NK-92 treated with Interleukin-12 subunit alpha and Interleukin-12 subunit beta, amount 100 ng/mL, for 24 hours (cell line): Measurements from ENCODE around the gene TP53I11.

Source experiments
- DNase-seq: peaks from one replicate; lab custom pipeline; 2025; lab: John Stamatoyannopoulos, UW

The TP53I11 gene

GRCh38 chr11:44950625-44951476 lies at the start of gene TP53I11:
Gene TP53I11 (minus strand): TSS chr11:44950883. CDS start chr11:44938335, 12,548 bp downstream.
- DNase-seq: no peak

- DNase-seq: no peak
These were observed 48.4 kb upstream of the TP53I11 start for GRCh38 chr11:44999068-44999467.

GRCh38 chr11:44998051-44998450 lies 47.4 kb upstream of the TP53I11 start:
- no peak for DNase-seq

- DNase-seq: no peak
These were observed 46.9 kb upstream of the TP53I11 start for GRCh38 chr11:44997566-44997965.

GRCh38 chr11:44994753-44995152 lies 44.1 kb upstream of the TP53I11 start:
- no peak for DNase-seq

- no peak for DNase-seq
These were observed 43.5 kb upstream of the TP53I11 start for GRCh38 chr11:44993971-44994704.

GRCh38 chr11:44992774-44993173 lies 42.1 kb upstream of the TP53I11 start:
- DNase-seq: no peak

- no peak for DNase-seq
These were observed 41.5 kb upstream of the TP53I11 start for GRCh38 chr11:44992181-44992582.

GRCh38 chr11:44990665-44991064 lies 40.0 kb upstream of the TP53I11 start:
- DNase-seq: no peak

- no peak for DNase-seq
These were observed 39.3 kb upstream of the TP53I11 start for GRCh38 chr11:44989831-44990566.

- DNase-seq: no peak
These were observed 38.4 kb upstream of the TP53I11 start for GRCh38 chr11:44988981-44989635.

GRCh38 chr11:44988111-44988510 lies 37.4 kb upstream of the TP53I11 start:
- DNase-seq: no peak

GRCh38 chr11:44987506-44987905 lies 36.8 kb upstream of the TP53I11 start:
- no peak for DNase-seq

- DNase-seq: no peak
These were observed 35.6 kb upstream of the TP53I11 start for GRCh38 chr11:44986315-44986714.

- DNase-seq: no peak
These were observed 35.0 kb upstream of the TP53I11 start for GRCh38 chr11:44985721-44986120.

GRCh38 chr11:44983786-44984185 lies 33.1 kb upstream of the TP53I11 start:
- DNase-seq: no peak

- DNase-seq: no peak
These were observed 31.9 kb upstream of the TP53I11 start for GRCh38 chr11:44982496-44983062.

- no peak for DNase-seq
These were observed 30.1 kb upstream of the TP53I11 start for GRCh38 chr11:44980533-44981427.

- no peak for DNase-seq
These were observed 29.1 kb upstream of the TP53I11 start for GRCh38 chr11:44979543-44980399.

- DNase-seq: no peak
These were observed 28.3 kb upstream of the TP53I11 start for GRCh38 chr11:44978961-44979331.
